ENCODE measurements around the gene DHRS3. TPM values are rescaled to one million over a fixed set of nuclear protein-coding genes. Genes with fewer than 3 reads are reported as not detected.

The DHRS3 gene
- total RNA-seq, 1 experiment from 2014 or later, result 154 TPM

- Histone ChIP-seq H3K4me3 (no peak overlapping the region), H3K36me3 (ENCODE audit: low read depth) (no peaks in the 10 kb centered on the region), H4K20me1 (ENCODE audit: insufficient read depth) (no peaks in the 10 kb centered on the region), H3K27me3 (ENCODE audit: insufficient read depth, low read depth) (no peaks in the 10 kb centered on the region), H3K27ac (no peak overlapping the region), H3K4me1 (replicated peaks; ENCODE audit: insufficient read depth) (peaks cover 49% of the 10 kb centered on the region), H2AFZ (no peak overlapping the region), H3F3A (ENCODE audit: insufficient read depth, low read depth) (peaks cover 27% of the 10 kb centered on the region; the same call in 1 of the 2 replicates), H3K4me2 (no peak overlapping the region), H3K79me2 (ENCODE audit: low read depth) (no peaks in the 10 kb centered on the region), H3K9me3 (ENCODE audit: insufficient read depth, low read depth) (no peaks in the 10 kb centered on the region), H3K9me2 (ENCODE audit: insufficient read depth) (no peaks in the 10 kb centered on the region)
- intact Hi-C loops (cut with micrococcal nuclease; ENCODE audit: unreplicated experiment), result no loop called here
- TF ChIP-seq CTCF (conservative IDR thresholded peaks at IDR 0.05), result no peak
- no peak for TF ChIP-seq EZH2 (IDR thresholded peaks at IDR 0.05; ENCODE audit: low read depth)
- ChIA-PET CTCF (no interaction called here), POLR2A (ENCODE audit: unreplicated experiment) (no interaction called here)
- BruUV-seq (replicated peaks), result no TSS peak
- no peak for DNase-seq
Measured at GRCh38 chr1:12529640-12530174, 88.3 kb downstream of the DHRS3 start.

GRCh38 chr1:12528021-12528852, 89.8 kb downstream of the DHRS3 start:
- Histone ChIP-seq H3K4me2 (peak overlapping the region; percentile 62), H3F3A (ENCODE audit: insufficient read depth, low read depth) (peaks cover 24% of the 10 kb centered on the region; the same call in 1 of the 2 replicates), H3K27me3 (ENCODE audit: insufficient read depth, low read depth) (no peaks in the 10 kb centered on the region), H3K27ac (peak overlapping the region; percentile 62), H3K36me3 (ENCODE audit: low read depth) (no peaks in the 10 kb centered on the region), H3K9me3 (ENCODE audit: insufficient read depth, low read depth) (no peaks in the 10 kb centered on the region), H2AFZ (no peak overlapping the region), H3K9me2 (ENCODE audit: insufficient read depth) (no peaks in the 10 kb centered on the region), H3K4me3 (no peak overlapping the region), H4K20me1 (ENCODE audit: insufficient read depth) (no peaks in the 10 kb centered on the region), H3K4me1 (replicated peaks; ENCODE audit: insufficient read depth) (peaks cover 49% of the 10 kb centered on the region), H3K79me2 (ENCODE audit: low read depth) (no peaks in the 10 kb centered on the region)
- intact Hi-C loops (cut with micrococcal nuclease; ENCODE audit: unreplicated experiment), result no loop called here
- peak; percentile 37 to 82 for DNase-seq
- no peak for TF ChIP-seq EZH2 (IDR thresholded peaks at IDR 0.05; ENCODE audit: low read depth)
- TF ChIP-seq CTCF (conservative IDR thresholded peaks at IDR 0.05), result no peak
- BruUV-seq (replicated peaks), result no TSS peak
- POLR2A ChIA-PET (ENCODE audit: unreplicated experiment), result interaction anchor here (0.7 kb wide), 2 partner anchors 91 to 115 kb away, joined by 4 to 7 read pairs; no protein-coding TSS in a partner anchor
- CTCF ChIA-PET, result no interaction called here

- Histone ChIP-seq H3K36me3 (ENCODE audit: low read depth) (no peaks in the 10 kb centered on the region), H3K4me2 (peak overlapping the region; percentile 62; the same call in 1 of the 2 replicates), H3K27me3 (ENCODE audit: insufficient read depth, low read depth) (no peaks in the 10 kb centered on the region), H3K9me3 (ENCODE audit: insufficient read depth, low read depth) (no peaks in the 10 kb centered on the region), H4K20me1 (ENCODE audit: insufficient read depth) (no peaks in the 10 kb centered on the region), H2AFZ (no peak overlapping the region), H3K4me3 (no peak overlapping the region), H3K27ac (peak overlapping the region; percentile 62; the same call in 1 of the 2 replicates), H3F3A (ENCODE audit: insufficient read depth, low read depth) (peaks cover 24% of the 10 kb centered on the region; the same call in 1 of the 2 replicates), H3K4me1 (replicated peaks; ENCODE audit: insufficient read depth) (peaks cover 49% of the 10 kb centered on the region), H3K79me2 (ENCODE audit: low read depth) (no peaks in the 10 kb centered on the region), H3K9me2 (ENCODE audit: insufficient read depth) (no peaks in the 10 kb centered on the region)
- intact Hi-C loops (cut with micrococcal nuclease; ENCODE audit: unreplicated experiment), result no loop called here
- ChIA-PET POLR2A (ENCODE audit: unreplicated experiment) (no interaction called here), CTCF (no interaction called here)
- TF ChIP-seq EZH2 (IDR thresholded peaks at IDR 0.05; ENCODE audit: low read depth), result no peak
- no peak for TF ChIP-seq CTCF (conservative IDR thresholded peaks at IDR 0.05)
- no TSS peak for BruUV-seq (replicated peaks)
- DNase-seq, result no peak
Measured at GRCh38 chr1:12527564-12527963, 90.4 kb downstream of the DHRS3 start.

All from PC-9 (cell line).